ENCODE data around the gene ZNF76.

ZNF76 gene

DNA sequence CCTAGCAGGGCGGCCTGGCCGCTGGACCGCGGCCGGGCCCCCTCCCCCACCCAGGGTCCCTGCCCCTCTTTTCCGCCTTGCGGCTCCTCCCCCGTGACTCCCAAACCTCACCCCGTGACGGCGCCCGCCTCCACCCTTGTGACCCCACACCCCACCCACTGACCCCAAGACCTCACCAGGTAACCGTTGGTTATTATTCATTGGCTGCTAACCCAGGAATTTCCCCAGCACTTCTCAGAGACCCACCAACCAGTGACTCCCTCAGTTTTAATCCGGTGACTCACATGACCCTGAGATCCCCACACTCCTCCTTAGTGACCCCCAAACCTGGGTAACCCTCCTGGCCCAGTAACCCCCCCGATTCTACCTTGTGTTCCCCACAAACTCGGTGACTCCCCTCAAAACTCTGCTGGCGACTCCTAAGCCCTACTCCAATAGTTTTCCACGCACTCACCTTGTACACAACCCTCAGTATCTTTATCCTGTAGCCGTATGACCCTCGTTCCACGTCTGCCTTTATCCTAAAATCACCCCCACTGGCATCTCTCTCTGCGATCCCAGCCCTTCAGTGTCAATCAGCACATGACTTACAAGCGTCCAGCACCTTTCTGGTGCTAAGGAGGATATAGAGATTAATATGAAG, 534 bp downstream of the ZNF76 start:
- Mint-ChIP-seq H3K36me3 (ENCODE audit: insufficient read depth) (peaks cover 10% of the 10 kb centered on the region), H3K4me1 (peaks cover 52% of the 10 kb centered on the region), H3K4me3 (peak overlapping the region; percentile 82), H3K9me3 (no peaks in the 10 kb centered on the region), H3K27ac (ENCODE audit: low read depth) (peak overlapping the region; percentile 92), H3K27me3 (no peaks in the 10 kb centered on the region)
- DNase-seq (ENCODE audit: low spot score in 2 of 2) (peak; percentile 64 to 69), ATAC-seq (replicated peaks; ENCODE audit: extremely low read depth, poor library complexity, severe bottlenecking) (peak; percentile 59)

DNA sequence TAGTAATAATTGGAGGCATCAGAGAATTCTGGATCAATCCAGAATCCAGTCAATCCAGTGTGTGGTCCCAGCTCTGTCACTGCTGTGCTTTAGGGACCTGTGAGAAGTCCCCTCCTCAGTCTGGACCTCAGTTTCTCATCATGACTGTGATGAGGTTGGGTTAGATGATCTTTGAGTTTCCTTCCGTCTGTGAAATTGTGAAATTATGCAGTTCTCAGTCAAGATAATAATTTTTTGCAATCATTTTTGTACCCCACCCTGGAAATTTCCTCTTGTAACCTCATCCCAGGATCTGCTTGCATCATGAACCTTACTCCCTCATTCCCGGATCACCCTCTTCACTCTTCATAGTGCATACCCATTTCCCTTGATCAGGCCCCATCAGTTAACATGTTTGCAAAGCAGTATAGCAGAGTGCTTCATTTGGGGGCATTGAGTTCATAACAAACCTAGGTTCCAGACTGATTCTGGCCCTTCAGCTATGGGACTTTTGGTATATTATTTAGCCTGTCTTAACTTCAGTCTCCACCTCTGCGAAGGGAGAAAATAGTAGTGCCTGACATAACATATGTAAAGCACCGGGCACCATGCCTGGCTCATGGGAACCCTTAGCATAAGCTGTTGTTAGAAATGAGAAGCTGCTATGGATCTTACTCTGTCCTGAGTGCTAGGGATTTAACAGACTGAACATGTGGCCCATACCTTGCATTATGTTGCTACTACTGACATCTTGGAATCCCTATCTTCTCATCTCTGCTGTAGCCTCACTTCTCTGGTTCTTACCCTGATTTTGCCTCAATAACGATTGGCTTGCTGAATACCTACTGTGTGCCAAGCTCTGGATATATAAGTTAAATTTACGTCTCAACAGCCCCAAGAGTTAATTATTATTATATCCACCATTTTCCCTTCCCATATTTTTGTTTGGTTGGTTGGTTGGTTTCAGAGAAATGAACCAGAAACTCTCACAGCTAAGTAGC, 1.3 kb downstream of the ZNF76 start:
- peaks cover 59% of the 10 kb centered on the region for H3K4me1 Mint-ChIP-seq
- no peak for ATAC-seq (replicated peaks; ENCODE audit: extremely low read depth, poor library complexity, severe bottlenecking)
- H3K27ac Mint-ChIP-seq (ENCODE audit: low read depth) = peak overlapping the region; percentile 92

DNA sequence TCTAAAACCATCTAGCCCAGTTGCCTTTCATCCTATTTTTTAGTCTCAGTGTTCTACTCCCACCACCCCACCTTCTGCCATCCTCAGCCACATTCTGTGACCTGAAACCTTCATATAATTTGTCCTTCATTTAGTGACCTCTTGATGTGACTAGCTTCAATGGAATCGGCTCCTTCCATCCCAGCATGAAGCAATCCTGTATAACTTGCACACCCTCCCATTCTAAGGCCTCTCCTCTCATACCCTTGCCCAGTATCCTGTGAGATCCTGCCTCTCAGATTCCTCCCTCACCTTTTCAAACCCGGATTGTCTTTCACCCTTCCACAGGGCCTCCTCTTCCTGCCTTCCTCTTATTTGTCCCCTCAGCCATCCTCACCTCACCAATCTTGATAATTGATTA, 3.1 kb downstream of the ZNF76 start:
- H3K4me1 Mint-ChIP-seq = peaks cover 63% of the 10 kb centered on the region
- no peak overlapping the region for H3K4me3 Mint-ChIP-seq
- ATAC-seq (replicated peaks; ENCODE audit: extremely low read depth, poor library complexity, severe bottlenecking) (no peak), DNase-seq (ENCODE audit: low spot score in 2 of 2) (no peak)
- no peaks in the 10 kb centered on the region for H3K9me3 Mint-ChIP-seq
- no peaks in the 10 kb centered on the region for H3K27me3 Mint-ChIP-seq
- peaks cover 14% of the 10 kb centered on the region for H3K36me3 Mint-ChIP-seq (ENCODE audit: insufficient read depth)
- peak overlapping the region; percentile 35 for H3K27ac Mint-ChIP-seq (ENCODE audit: low read depth)

More for the DNA sequence above, 1.3 kb downstream of the ZNF76 start:
- no peaks in the 10 kb centered on the region for H3K9me3 Mint-ChIP-seq
- DNase-seq (ENCODE audit: low spot score in 2 of 2) = no peak
- H3K36me3 Mint-ChIP-seq (ENCODE audit: insufficient read depth) = peaks cover 11% of the 10 kb centered on the region
- H3K4me3 Mint-ChIP-seq = peak overlapping the region; percentile 82
- no peaks in the 10 kb centered on the region for H3K27me3 Mint-ChIP-seq

DNA sequence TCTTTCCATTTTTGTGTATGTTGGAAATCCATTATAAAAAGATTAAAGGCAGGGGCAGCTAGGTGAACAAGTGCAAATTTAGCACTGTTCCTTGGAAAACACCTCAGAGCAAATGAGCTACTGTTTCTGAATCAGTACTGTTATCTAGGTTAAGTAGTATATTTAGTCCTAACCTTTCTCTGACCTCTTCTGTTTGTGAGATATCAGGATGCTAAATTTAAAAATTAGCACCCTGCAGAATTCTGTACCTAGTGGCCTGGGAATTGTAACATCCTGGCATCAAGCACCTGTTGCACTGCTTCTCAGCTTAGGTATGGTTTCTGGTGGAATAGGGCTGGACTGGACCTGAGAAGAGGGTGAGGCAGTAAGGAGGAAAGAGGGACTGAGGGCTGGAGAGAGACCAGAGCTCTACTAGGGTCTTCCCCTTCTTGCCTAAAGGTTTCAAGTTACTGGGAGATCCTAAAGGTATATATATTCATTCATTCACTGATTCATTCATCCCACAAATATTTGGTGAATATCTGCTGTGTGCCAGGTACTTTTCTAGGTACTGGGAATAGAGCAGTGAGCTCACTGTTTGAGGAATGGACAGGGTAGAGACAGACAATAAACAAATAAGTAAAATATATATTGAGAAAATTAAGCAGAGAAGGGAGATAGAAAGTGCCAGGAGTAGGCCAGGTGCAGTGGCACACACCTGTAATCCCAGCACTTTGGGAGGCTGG, 5.2 kb downstream of the ZNF76 start:
- no peaks in the 10 kb centered on the region for H3K27me3 Mint-ChIP-seq
- no peaks in the 10 kb centered on the region for H3K9me3 Mint-ChIP-seq
- H3K36me3 Mint-ChIP-seq (ENCODE audit: insufficient read depth) = peaks cover 15% of the 10 kb centered on the region
- peak overlapping the region; percentile 70 for H3K27ac Mint-ChIP-seq (ENCODE audit: low read depth)
- H3K4me3 Mint-ChIP-seq = no peak overlapping the region
- H3K4me1 Mint-ChIP-seq = peaks cover 54% of the 10 kb centered on the region
- DNase-seq (ENCODE audit: low spot score in 2 of 2) = no peak
- ATAC-seq (replicated peaks; ENCODE audit: extremely low read depth, poor library complexity, severe bottlenecking) = no peak

DNA sequence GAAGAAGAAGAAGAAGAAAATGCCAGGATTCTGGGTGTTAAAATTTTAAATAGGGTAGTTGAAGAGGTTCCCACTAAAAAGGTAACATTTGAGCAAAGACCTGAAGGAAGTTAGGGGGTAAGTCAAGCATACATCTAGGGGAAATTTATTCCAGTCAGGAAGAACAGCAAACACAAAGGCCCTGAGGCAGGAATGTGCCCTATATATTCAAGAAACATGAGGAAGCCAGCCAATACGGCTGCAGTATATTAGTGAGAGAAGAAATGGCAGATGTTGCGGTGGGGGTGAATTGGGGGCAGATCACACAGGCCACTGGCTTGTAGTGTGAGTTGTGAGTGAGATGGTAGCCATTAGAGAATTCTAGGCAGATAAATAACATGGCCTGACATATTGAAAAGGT, 6.0 kb downstream of the ZNF76 start:
- Mint-ChIP-seq H3K27me3 (no peaks in the 10 kb centered on the region), H3K4me3 (no peak overlapping the region), H3K4me1 (peaks cover 48% of the 10 kb centered on the region), H3K36me3 (ENCODE audit: insufficient read depth) (peaks cover 11% of the 10 kb centered on the region), H3K9me3 (no peaks in the 10 kb centered on the region), H3K27ac (ENCODE audit: low read depth) (peak overlapping the region; percentile 70)
- no peak for DNase-seq (ENCODE audit: low spot score in 2 of 2)
- ATAC-seq (replicated peaks; ENCODE audit: extremely low read depth, poor library complexity, severe bottlenecking) = no peak

DNA sequence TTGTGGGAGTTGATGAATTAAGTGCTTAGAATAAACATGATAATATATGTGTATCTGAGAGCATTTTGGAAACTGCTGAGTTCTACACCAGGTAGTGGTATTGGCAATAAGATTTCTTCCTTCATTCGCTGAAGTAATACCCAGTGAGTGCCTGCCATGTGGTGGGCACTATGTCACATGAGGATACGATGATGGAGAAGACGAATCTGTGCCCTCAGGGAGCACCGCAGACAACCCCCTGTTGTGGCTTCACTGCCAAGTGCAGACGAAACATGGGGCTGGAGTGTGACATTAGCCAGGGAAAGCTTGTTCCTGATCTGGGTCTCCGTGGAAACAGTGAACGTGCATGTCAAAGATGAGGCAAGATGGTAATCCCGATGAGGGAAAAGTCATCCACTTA, 7.9 kb downstream of the ZNF76 start:
- DNase-seq (ENCODE audit: low spot score in 2 of 2) = no peak
- peaks cover 29% of the 10 kb centered on the region for H3K4me1 Mint-ChIP-seq
- peaks cover 11% of the 10 kb centered on the region for H3K36me3 Mint-ChIP-seq (ENCODE audit: insufficient read depth)
- no peaks in the 10 kb centered on the region for H3K9me3 Mint-ChIP-seq
- no peak for ATAC-seq (replicated peaks; ENCODE audit: extremely low read depth, poor library complexity, severe bottlenecking)
- no peak overlapping the region for H3K4me3 Mint-ChIP-seq
- no peak overlapping the region for H3K27ac Mint-ChIP-seq (ENCODE audit: low read depth)
- no peaks in the 10 kb centered on the region for H3K27me3 Mint-ChIP-seq

DNA sequence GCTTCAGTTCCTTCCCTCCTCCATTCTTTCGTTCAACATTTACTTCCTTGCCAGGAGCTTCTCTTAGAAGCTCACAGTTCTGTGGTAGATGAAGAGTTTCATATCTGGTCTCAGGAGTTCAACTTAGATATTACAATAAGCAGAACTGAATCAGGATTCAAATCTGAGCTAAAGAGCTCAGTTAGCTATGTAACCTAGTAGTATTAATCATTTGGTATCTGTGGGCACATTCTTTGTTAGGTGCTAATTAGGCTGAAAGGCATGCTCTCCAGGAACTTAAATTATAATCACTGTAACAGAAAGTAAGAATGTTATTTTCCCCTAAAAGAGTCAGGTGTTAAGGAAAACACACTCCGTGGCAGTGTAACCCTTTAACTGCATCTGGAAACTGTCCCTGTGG, 8.4 kb downstream of the ZNF76 start:
- Mint-ChIP-seq H3K4me3 (no peak overlapping the region), H3K27ac (ENCODE audit: low read depth) (no peak overlapping the region), H3K36me3 (ENCODE audit: insufficient read depth) (peaks cover 11% of the 10 kb centered on the region), H3K27me3 (no peaks in the 10 kb centered on the region), H3K4me1 (peaks cover 25% of the 10 kb centered on the region), H3K9me3 (no peaks in the 10 kb centered on the region)
- DNase-seq (ENCODE audit: low spot score in 2 of 2) (no peak), ATAC-seq (replicated peaks; ENCODE audit: extremely low read depth, poor library complexity, severe bottlenecking) (no peak)

DNA sequence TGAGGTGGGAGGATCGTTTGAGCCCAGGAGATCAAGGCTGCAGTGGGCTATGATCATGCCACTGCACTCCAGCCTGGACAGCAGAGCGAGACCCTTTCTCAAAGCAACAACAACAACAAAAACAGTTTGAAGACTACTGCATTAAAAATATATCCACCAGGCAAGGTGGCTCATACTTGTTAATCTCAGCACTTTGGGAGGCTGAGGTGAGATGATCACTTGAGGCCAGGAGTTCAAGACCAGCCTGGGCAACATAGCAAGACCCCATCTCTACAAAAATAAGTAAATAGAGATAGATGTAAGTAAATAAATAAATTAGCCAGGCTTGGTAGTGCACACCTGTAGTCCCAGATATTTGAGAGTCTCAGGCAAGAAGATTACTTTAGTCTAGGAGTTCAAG, 12.5 kb downstream of the ZNF76 start:
- DNase-seq (ENCODE audit: low spot score in 2 of 2) = no peak

DNA sequence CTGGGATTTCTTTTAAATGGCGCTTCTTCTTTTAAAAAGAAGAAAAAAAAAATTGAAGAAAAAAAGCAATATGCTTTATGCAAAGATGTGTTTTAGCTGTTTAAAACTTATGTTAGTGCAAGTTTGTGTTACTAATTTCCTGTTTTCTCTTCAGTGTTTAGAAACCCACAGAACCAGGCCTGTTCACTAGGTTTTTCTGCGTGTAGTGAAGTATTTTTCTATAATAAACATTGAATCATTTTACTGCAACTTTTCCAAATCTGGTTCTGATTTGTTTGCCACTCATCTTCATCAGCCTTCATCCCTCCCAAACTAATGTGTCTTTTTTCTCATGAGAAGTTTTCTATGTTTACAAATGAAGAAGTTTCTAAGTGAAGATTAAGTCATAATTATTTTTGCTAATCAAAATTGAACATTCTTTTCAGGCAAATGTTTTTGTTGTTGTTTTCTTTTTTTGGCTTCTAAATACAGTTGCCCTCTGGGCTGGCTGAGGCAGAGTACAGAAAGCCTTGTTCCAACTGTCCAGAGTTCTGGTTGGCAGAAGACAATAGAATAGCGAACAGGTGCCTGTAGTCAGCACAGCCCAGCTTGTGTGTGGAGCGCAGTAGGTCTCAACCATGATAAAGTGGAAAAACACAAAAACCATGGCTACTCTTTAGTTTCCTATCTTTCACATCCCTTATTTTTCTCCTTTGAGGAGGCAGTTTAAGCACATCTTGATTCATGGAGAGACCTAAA, 14.5 kb downstream of the ZNF76 start:
- H3K4me1 Mint-ChIP-seq = peaks cover 9% of the 10 kb centered on the region
- ATAC-seq (replicated peaks; ENCODE audit: extremely low read depth, poor library complexity, severe bottlenecking) (no peak), DNase-seq (ENCODE audit: low spot score in 2 of 2) (no peak)
- no peaks in the 10 kb centered on the region for H3K27me3 Mint-ChIP-seq
- no peak overlapping the region for H3K4me3 Mint-ChIP-seq
- no peak overlapping the region for H3K27ac Mint-ChIP-seq (ENCODE audit: low read depth)
- H3K36me3 Mint-ChIP-seq (ENCODE audit: insufficient read depth) = peaks cover 4% of the 10 kb centered on the region
- H3K9me3 Mint-ChIP-seq = no peaks in the 10 kb centered on the region

More for the DNA sequence above, 12.5 kb downstream of the ZNF76 start:
- H3K27ac Mint-ChIP-seq (ENCODE audit: low read depth) = no peak overlapping the region
- H3K36me3 Mint-ChIP-seq (ENCODE audit: insufficient read depth) = peaks cover 8% of the 10 kb centered on the region
- H3K4me1 Mint-ChIP-seq = no peaks in the 10 kb centered on the region
- H3K9me3 Mint-ChIP-seq = no peaks in the 10 kb centered on the region
- no peak overlapping the region for H3K4me3 Mint-ChIP-seq
- H3K27me3 Mint-ChIP-seq = no peaks in the 10 kb centered on the region
- ATAC-seq (replicated peaks; ENCODE audit: extremely low read depth, poor library complexity, severe bottlenecking) = no peak

DNA sequence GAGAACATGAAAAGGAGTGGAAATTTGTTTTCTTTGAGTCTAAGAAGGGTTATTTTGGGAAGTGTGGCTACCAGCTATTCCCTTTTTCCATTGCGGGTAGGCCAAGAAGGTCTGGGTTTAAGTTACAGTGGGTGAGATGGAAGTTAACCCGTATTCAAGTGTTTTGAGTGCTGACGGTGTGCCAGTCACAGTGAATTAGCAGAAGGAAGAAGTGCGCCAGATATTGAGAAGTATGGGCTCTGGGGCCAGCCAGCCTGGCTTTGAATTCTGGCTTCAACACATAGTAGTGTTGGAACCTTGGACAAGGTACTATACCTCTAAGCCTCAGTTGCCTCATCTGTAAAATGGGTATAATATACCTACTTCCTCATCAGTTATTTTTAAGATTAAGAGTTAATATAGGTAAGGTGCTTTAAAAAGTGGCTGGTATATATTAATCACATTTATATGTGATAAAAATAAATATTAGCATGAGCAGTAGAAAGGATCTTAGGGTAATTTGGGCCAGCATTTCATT, 16.3 kb downstream of the ZNF76 start:
- ATAC-seq (replicated peaks; ENCODE audit: extremely low read depth, poor library complexity, severe bottlenecking) = no peak
- Mint-ChIP-seq H3K4me3 (no peak overlapping the region), H3K9me3 (no peaks in the 10 kb centered on the region), H3K27ac (ENCODE audit: low read depth) (no peak overlapping the region), H3K4me1 (peaks cover 9% of the 10 kb centered on the region), H3K27me3 (no peaks in the 10 kb centered on the region), H3K36me3 (ENCODE audit: insufficient read depth) (peaks cover 8% of the 10 kb centered on the region)
- DNase-seq (ENCODE audit: low spot score in 2 of 2) = no peak

DNA sequence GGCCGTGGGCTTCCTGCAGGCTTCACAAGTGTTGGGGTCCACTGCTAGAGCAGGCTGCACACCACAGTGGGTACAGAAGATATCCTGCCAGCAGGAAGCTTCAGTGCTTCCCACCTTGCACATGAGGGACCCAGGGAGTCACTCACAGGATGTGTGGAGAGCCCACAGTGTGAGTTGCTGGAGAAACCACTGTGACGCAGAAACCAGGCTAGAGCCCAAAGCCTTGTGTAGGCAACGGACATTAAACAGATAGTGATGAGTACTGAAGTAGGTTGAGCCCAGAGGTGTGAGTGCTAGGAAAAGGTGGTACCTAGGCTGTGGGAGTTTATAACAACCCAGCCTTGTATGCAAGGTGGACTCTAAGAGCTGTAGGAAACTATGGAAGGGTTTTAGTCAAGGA, 19.2 kb downstream of the ZNF76 start:
- Mint-ChIP-seq H3K27ac (ENCODE audit: low read depth) (no peak overlapping the region), H3K36me3 (ENCODE audit: insufficient read depth) (peaks cover 27% of the 10 kb centered on the region), H3K9me3 (no peaks in the 10 kb centered on the region), H3K27me3 (no peaks in the 10 kb centered on the region), H3K4me1 (peaks cover 9% of the 10 kb centered on the region), H3K4me3 (no peak overlapping the region)
- no peak for DNase-seq (ENCODE audit: low spot score in 2 of 2)
- no peak for ATAC-seq (replicated peaks; ENCODE audit: extremely low read depth, poor library complexity, severe bottlenecking)

DNA sequence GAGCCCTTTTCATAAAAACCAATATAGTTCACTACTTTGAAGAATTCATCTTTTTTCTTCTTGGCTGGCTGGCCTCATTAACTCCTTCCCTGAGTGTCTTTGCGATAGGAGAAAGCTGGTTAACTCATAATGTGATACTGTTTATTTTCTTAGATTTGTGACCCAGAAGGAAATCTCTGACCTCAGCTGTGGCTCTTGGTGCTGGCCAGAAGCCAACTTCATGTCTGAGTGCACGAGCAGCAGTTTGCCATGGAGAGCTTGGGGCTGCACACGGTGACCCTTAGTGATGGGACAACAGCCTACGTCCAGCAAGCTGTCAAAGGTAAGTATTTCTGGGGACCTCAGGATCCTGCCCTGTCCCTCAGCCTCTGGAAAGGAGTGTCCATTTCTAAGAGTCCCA, 21.4 kb downstream of the ZNF76 start:
- Mint-ChIP-seq H3K27ac (ENCODE audit: low read depth) (no peak overlapping the region), H3K9me3 (no peaks in the 10 kb centered on the region), H3K4me3 (no peak overlapping the region), H3K27me3 (no peaks in the 10 kb centered on the region), H3K4me1 (peaks cover 9% of the 10 kb centered on the region), H3K36me3 (ENCODE audit: insufficient read depth) (peaks cover 40% of the 10 kb centered on the region)
- ATAC-seq (replicated peaks; ENCODE audit: extremely low read depth, poor library complexity, severe bottlenecking) = no peak
- DNase-seq (ENCODE audit: low spot score in 2 of 2) = no peak
